ENCODE data around the gene APOA4. TPM values are rescaled to one million over a fixed set of nuclear protein-coding genes. Genes with fewer than 3 reads are reported as not detected.
A peak's percentile ranks its signal among the peaks of the same experiment; 100 is the strongest.

The APOA4 gene
- total and polyA plus RNA-seq, 7 donors: 0.04 to 5.3 (median 3.0) TPM; not detected in 4

DNA sequence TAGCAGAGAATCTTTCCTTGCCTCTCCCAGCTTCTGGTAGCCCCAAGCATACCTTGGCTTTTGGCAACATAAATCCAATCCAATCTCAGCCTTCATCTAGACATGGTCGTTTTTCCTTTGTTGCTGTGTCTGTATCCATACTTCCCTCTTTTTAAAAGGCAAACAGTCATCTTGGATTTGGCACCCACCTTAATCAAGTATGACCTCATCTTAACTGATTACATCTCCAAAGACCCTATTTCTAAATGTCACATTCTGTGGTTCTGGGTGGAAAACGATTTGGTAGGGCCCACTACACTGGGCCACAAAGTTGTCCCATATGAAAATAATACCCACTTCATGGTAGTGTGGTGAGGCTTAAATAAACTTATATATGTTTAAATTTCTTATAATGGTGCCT lies 51.2 kb downstream of the APOA4 start:
- intact Hi-C loops (cut with DNase I): no loop called here
- peaks cover 0 to 35% (median 9%) of the 10 kb centered on the region in 4 donors for H3K36me3 ChIP-seq
- no peaks in the 10 kb centered on the region for H3K27me3 ChIP-seq
- H3K4me3 ChIP-seq: peak overlapping the region; percentile 63 to 88 (median 72)
- 2 to 8% methylated on average over 2 of the region's 2 CpGs for WGBS, 2 donors
- peak overlapping the region; percentile 85 to 93 (median 89) for H3K27ac ChIP-seq
- no peak for DNase-seq
- H3K9me3 ChIP-seq: no peaks in the 10 kb centered on the region
- peaks cover 0 to 25% (median 18%) of the 10 kb centered on the region in 4 donors for H3K4me1 ChIP-seq
- no peak for TF ChIP-seq POLR2A (IDR thresholded peaks at IDR 0.05)
- TF ChIP-seq, protein P1, sequence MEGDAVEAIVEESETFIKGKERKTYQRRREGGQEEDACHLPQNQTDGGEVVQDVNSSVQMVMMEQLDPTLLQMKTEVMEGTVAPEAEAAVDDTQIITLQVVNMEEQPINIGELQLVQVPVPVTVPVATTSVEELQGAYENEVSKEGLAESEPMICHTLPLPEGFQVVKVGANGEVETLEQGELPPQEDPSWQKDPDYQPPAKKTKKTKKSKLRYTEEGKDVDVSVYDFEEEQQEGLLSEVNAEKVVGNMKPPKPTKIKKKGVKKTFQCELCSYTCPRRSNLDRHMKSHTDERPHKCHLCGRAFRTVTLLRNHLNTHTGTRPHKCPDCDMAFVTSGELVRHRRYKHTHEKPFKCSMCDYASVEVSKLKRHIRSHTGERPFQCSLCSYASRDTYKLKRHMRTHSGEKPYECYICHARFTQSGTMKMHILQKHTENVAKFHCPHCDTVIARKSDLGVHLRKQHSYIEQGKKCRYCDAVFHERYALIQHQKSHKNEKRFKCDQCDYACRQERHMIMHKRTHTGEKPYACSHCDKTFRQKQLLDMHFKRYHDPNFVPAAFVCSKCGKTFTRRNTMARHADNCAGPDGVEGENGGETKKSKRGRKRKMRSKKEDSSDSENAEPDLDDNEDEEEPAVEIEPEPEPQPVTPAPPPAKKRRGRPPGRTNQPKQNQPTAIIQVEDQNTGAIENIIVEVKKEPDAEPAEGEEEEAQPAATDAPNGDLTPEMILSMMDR (IDR thresholded peaks at IDR 0.05): no peak
- TF ChIP-seq EP300 (IDR thresholded peaks at IDR 0.05): no peak
- no peak for TF ChIP-seq POLR2AphosphoS5 (IDR thresholded peaks at IDR 0.05)

Other genes with a start within 250 kb of the APOA4 start
- gene BUD13, start 50.3 kb downstream of the APOA4 start, total RNA-seq: 10 to 100 TPM; 12.2 to 19.9 (median 18.5) TPM
- gene BUD13, start 50.3 kb downstream of the APOA4 start, polyA plus RNA-seq: 10 to 100 TPM; 13.8 to 16.8 (median 14.1) TPM
- gene ZPR1, start 35.3 kb downstream of the APOA4 start, total RNA-seq: 10 to 100 TPM; 14.7 to 28.6 (median 21.0) TPM
- gene ZPR1, start 35.3 kb downstream of the APOA4 start, polyA plus RNA-seq: 10 to 100 TPM; 16.8 to 22.5 (median 17.3) TPM
- gene APOA5, start 31.4 kb downstream of the APOA4 start, total RNA-seq: not detected
- gene APOA5, start 31.4 kb downstream of the APOA4 start, polyA plus RNA-seq: not detected
- gene APOC3, start 6.6 kb upstream of the APOA4 start, total RNA-seq: not detected
- 1 to 10 TPM in 1 of 3 donors, under 1 TPM in 1, not detected in 1; 0.19 to 4.4 TPM for gene APOC3, start 6.6 kb upstream of the APOA4 start, polyA plus RNA-seq
- under 1 TPM in 2 of 4 donors, not detected in 2; 0.54 to 0.55 TPM for gene APOA1, start 14.3 kb upstream of the APOA4 start, total RNA-seq
- 1 to 10 TPM in 2 of 3 donors, under 1 TPM in 1; 0.32 to 3.0 (median 2.8) TPM for gene APOA1, start 14.3 kb upstream of the APOA4 start, polyA plus RNA-seq

All from sigmoid colon (tissue), 7 donors.